GM13977 (cell line): ENCODE data around the gene ZFYVE21.

Experiments used
- DNase-seq: peaks from one replicate; pipeline ENCODE4 v3.0.0; 2012; ENCODE audit warnings: low spot score
- CTCF ChIP-seq: IDR thresholded peaks from 2 replicates; pipeline ENCODE4 v1.5.1; 2012; ENCODE audit warnings: mild to moderate bottlenecking, control low read depth; ENCODE audit not compliant: insufficient read depth; ENCODE audit errors: extremely low read depth, missing control alignments
- in situ Hi-C: fragments of 300-500 bp; cut with MboI; formaldehyde crosslinking; loops from one replicate; pipeline ENCODE4 v1.12.0; 2022; ENCODE audit warnings: low sequenced_read_pairs, low pct_unique_long_range_greater_than_20kb, mixed read lengths, inconsistent platforms; ENCODE audit not compliant: unreplicated experiment

ZFYVE21 gene

GRCh38 chr14:103746701-103747100, 31.1 kb downstream of the ZFYVE21 start:
- TF ChIP-seq CTCF, result no peak
- in situ Hi-C loops, result no loop called here
- no peak for DNase-seq

GRCh38 chr14:103748534-103748857, 32.9 kb downstream of the ZFYVE21 start:
- in situ Hi-C loops, result no loop called here
- no peak for DNase-seq
- TF ChIP-seq CTCF, result no peak

GRCh38 chr14:103749452-103749851, 33.8 kb downstream of the ZFYVE21 start:
- no peak for TF ChIP-seq CTCF
- in situ Hi-C loops, result no loop called here
- DNase-seq, result no peak

GRCh38 chr14:103749860-103750259, 34.2 kb downstream of the ZFYVE21 start:
- in situ Hi-C loops, result no loop called here
- DNase-seq, result no peak
- no peak for TF ChIP-seq CTCF

GRCh38 chr14:103753774-103754173, 38.2 kb downstream of the ZFYVE21 start:
- TF ChIP-seq CTCF, result no peak
- no peak for DNase-seq
- in situ Hi-C loops, result no loop called here

- no peak for TF ChIP-seq CTCF
- in situ Hi-C loops, result no loop called here
- DNase-seq, result no peak
These were observed 39.5 kb downstream of the ZFYVE21 start for GRCh38 chr14:103755060-103755459.
